H1 (cell line): Measurements from ENCODE around the gene GPRIN1. TPM values are rescaled to one million over a fixed set of nuclear protein-coding genes. Genes with fewer than 3 reads are reported as not detected.

Experiments
- CEBPB ChIP-seq: IDR thresholded peaks from 2 replicates; pipeline ENCODE4 v1.6.1; 2012; ENCODE audit warnings: low read depth, low read length
- CHD2 ChIP-seq: IDR thresholded peaks from 2 replicates; pipeline ENCODE4 v1.6.1; 2012; ENCODE audit warnings: low read length, improper control_type of control experiment
- CTBP2 ChIP-seq: IDR thresholded peaks from 2 replicates; pipeline ENCODE4 v1.7.0; 2011; ENCODE audit warnings: borderline replicate concordance, mild to moderate bottlenecking, moderate library complexity, mixed read lengths, low read length; ENCODE audit not compliant: insufficient read depth, insufficient read length
- HDAC2 ChIP-seq, 2 experiments: fragments of 300-600 bp in 1 of 2; sonication (generic) in 1 of 2; IDR thresholded peaks; 2 replicates each; pipeline ENCODE4 v1.6.1; 2011 to 2012; ENCODE audit warnings: low read depth in 2 of 2, low read length in 2 of 2, mild to moderate bottlenecking in 2 of 2, moderate library complexity in 2 of 2, borderline replicate concordance in 1 of 2, inconsistent platforms in 1 of 2
- JUND ChIP-seq: IDR thresholded peaks from 2 replicates; pipeline ENCODE4 v1.6.1; 2011; ENCODE audit warnings: mild to moderate bottlenecking, improper control_type of control experiment, low read length
- MAFK ChIP-seq: IDR thresholded peaks from 2 replicates; pipeline ENCODE4 v1.6.1; 2012; ENCODE audit warnings: low read depth, mild to moderate bottlenecking, improper control_type of control experiment, low read length
- MAX ChIP-seq: IDR thresholded peaks from 2 replicates; pipeline ENCODE4 v1.6.1; 2012; ENCODE audit warnings: inconsistent platforms
- RAD21 ChIP-seq, 2 experiments: IDR thresholded peaks in 1 of 2; conservative IDR thresholded peaks in 1 of 2; 2 replicates each; pipeline ENCODE4 v1.6.1; 2011; ENCODE audit warnings: low read depth in 2 of 2, low read length in 2 of 2, improper control_type of control experiment in 1 of 2, inconsistent platforms in 1 of 2, mild to moderate bottlenecking in 1 of 2, moderate library complexity in 1 of 2
- TAF1 ChIP-seq: IDR thresholded peaks from 2 replicates; pipeline ENCODE4 v1.6.1; 2011; ENCODE audit warnings: mild to moderate bottlenecking, low read depth, low read length
- TAF7 ChIP-seq: optimal IDR thresholded peaks from 2 replicates; pipeline ENCODE3; 2011; ENCODE audit warnings: low read depth, mild to moderate bottlenecking, inconsistent platforms, low read length, moderate library complexity, borderline replicate concordance
- TCF12 ChIP-seq: IDR thresholded peaks from 2 replicates; pipeline ENCODE4 v1.6.1; 2011; ENCODE audit warnings: low read depth, mild to moderate bottlenecking, low read length
- TEAD4 ChIP-seq: IDR thresholded peaks from 2 replicates; pipeline ENCODE4 v1.6.1; 2012; ENCODE audit warnings: low read depth, low read length, inconsistent platforms, mixed read lengths
- YY1 ChIP-seq: IDR thresholded peaks from 2 replicates; pipeline ENCODE4 v1.6.1; 2011; ENCODE audit warnings: low read depth, mild to moderate bottlenecking, low read length
- polyA plus RNA-seq, 7 experiments: library from polyadenylated mRNA; depleted of rRNA in 3 of 7; stranded (reverse) in 5 of 7; unstranded in 2 of 7; fragments of >200 nt in 5 of 7; fragments of 200-250 nt in 2 of 7; gene quantifications; 1 replicate in 5 of 7; 2 replicates in 1 of 7; 4 replicates in 1 of 7; pipeline versions ENCODE4 v1.2.1 to v1.2.3, GENCODE V29; 2011 to 2013; ENCODE audit warnings: missing spikeins in 2 of 7, mixed read lengths in 2 of 7
- total RNA-seq: library from RNA; stranded (reverse); fragmentation: NEBNext Ultra II Directional; extraction: Animal tissue kit (Norgen Biotek cat#: 25700); gene quantifications from 2 replicates; pipeline ENCODE4 v1.2.1, GENCODE V29; 2021

The GPRIN1 gene
- total and polyA plus RNA-seq, 2 of the 8 experiments (the other 6 are each of a cell fraction or from before 2014, with no cell fraction given): 3.3 to 12.0 TPM

GRCh38 chr5:176619569-176620332 is 9.8 kb upstream of the GPRIN1 start (continued):
- TF ChIP-seq TAF7 (no peak), MAX (peak; percentile 85), CEBPB (no peak), RAD21 (IDR thresholded peaks at IDR 0.05 in 1 of 2, conservative IDR thresholded peaks at IDR 0.05 in 1 of 2; ENCODE audit: low read depth in 2 of 2, low read length in 2 of 2) (no peak), MAFK (no peak), JUND (no peak), TCF12 (no peak), CHD2 (no peak), HDAC2 (IDR thresholded peaks at IDR 0.05; ENCODE audit: borderline replicate concordance in 1 of 2, low read depth in 2 of 2, low read length in 2 of 2) (peak in 1 of 2 experiments; percentile 72; a peak in 2 of 4 replicates), TAF1 (no peak), CTBP2 (no peak), TEAD4 (no peak), YY1 (no peak)
